NCI-H510A (cell line): Measurements from ENCODE around the gene TNFSF9.
"Not testable (repeated sequence)": the region's sequence is repeated elsewhere in the genome, so short reads cannot be mapped to it uniquely, and the experiment has no call there.

Experiments used
- DNase-seq: peaks from one replicate; lab custom pipeline; 2025; lab: John Stamatoyannopoulos, UW

Gene TNFSF9

DNA sequence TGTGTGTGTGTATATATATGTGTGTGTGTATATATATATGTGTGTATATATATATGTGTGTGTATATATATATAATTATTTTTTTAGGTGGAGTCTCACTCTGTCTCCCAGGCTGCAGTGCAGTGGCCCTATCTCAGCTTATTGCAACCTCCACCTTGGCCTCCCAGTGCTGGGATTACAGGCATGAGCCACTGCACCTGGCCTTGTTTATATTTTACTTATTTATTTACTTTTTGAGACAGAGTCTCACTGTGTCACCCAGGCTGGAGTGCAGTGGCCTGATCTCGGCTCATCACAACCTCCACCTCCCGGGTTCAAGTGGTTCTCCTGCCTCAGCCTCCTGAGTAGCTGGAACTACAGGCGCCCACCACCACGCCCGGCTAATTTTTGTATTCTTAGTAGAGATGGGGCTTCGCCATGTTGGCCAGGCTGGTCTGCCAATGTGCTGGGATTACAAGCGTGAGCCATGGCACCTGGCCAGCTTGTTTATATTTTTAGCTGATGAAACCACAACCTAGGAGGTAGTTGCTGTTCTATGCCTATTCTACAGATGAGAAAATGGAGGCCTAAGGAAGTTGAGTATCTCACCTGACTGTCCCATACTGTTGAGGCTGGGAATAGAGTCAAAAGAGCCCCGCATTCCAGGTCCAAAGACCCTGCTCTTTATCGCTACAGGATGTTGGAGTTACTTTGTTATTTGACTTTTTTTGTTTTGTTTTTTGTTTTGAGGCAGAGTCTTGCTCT lies 22.6 kb upstream of the TNFSF9 start:
- not testable (repeated sequence) for DNase-seq

DNA sequence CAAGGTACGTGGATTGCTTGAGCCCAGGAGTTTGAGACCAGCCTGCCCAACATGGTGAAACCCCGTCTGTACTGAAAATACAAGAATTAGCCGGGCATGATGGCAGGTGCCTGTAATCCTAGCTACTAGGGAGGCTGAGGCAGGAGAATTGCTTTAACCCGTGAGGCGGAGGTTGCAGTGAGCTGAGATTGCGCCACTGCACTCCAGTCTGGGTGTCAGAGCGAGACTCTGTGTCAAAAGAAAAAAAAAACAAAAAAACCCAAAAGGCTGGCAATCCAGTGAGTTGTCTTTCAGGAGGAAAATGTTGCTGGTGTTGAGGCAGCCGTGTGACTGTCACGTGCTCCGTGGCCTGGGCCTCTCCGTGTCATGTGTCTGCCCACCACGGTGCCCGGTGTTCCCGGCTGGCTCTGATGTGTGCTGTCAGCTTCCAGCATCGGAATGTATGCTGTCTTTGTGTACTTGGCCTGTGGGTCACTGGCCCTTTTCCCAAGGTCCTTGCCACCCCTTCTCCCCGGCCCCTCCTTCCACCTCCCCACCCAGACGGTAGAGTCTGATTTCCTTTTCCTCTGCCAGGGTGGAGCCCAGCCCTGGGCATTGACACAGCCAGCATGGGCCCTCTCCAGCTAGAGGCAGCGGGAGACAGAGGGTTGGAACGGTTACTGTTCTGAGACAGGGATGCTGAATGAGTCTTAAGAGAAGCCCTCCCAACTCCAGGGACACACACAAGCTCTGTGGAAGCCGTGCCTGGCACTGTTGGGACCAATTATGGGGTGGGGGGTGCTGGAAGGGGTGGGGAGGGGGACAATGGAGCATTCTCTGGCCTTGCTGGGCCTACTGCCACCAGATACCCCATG lies 21.5 kb upstream of the TNFSF9 start:
- no peak for DNase-seq

DNA sequence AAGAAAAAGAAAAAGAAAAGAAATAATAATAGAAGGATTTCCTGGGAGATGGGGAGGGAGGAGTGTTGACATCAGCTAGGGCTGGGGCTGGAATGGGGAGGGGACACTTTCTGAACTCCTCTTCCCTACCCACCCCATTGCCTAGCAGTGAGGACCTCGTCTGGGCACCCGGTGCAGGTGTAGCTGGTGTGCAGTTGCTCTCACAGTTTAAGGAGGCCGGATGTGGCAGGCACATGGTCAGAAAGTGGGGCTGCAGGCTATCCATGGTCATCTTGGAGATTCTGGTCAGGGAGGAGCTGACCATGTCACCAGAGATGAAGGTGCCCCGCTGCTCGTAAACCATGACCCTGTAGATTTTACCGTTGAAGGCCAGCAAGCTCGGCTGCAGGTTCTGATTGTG lies 20.2 kb upstream of the TNFSF9 start:
- DNase-seq: no peak

DNA sequence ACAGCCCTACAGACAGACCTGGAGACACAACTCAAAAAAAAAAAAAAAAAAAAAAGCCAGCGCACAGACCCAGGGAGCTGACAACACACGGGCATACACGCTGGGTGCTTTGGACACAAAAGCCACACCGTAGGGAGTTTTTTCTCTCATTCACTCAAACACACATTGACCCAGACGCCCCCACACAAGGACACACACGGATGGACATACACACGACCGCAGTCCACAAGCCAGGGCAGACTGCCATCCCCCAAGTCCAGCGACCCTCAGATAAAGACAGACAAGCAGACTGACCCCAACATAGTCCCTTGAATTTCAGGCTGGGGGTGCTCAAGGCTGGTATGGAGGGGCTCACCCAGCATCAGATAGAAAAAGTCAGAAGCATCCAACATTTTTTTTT lies 16.7 kb upstream of the TNFSF9 start:
- no peak for DNase-seq

DNA sequence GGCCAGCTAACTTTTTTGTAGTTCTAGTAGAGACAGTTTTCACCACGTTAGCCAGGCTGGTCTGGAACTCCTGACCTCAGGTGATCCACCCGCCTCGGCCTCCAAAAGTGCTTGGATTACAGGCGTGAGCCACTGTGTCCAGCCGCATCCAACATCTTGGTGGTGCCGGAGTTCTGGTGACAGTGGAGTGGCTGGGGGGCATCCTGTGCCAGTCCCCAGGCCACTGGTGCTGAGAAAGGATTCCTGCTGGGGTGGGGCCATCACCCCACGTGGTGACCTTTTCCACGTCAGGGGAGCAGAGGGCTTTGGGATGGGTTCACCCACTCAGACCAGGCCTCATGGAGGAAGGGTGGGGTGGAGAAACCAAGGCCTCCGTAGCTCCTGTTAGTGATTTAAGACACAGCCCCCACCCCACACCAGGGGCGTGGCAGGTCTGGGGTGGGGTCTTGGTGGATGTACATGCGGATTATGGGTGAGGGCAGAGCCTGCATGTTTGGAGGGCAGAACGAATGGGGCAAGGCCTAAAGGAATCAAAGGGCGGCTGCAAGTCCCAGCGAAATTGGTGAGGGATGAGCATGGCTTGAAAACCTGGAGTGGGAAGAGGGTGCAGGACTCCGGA lies 15.8 kb upstream of the TNFSF9 start:
- DNase-seq: no peak

DNA sequence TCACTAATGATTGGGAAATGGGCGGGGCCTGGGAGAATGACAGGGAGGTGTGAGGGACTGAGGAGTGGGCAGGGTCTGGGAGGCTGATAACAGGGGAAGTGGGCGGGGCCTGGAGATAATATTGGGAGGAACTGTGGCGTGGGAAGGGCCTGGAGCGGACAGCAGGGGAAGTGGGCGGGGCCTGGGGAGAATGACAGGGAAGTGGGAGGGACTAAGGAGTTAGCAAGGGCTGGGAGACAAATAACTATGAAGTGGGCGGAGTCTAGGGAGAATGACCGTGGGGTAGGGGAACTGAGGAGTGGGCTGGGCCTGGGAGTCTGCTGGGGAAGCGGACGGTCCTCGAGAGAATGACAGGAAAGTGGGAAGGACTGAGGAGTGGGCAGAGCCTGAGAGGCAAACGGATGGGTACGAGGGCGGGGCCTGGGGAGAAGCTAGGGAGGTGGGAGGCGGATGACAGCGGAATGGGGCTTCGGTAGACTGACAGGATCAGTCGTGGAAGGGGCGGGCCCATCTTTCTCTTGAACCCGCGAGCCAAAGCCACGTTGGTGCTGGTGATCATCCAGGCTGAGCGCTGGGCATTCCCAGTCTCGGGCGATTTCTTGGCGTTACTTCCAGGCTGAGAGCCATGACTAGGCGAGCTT lies 14.7 kb upstream of the TNFSF9 start:
- no peak for DNase-seq

DNA sequence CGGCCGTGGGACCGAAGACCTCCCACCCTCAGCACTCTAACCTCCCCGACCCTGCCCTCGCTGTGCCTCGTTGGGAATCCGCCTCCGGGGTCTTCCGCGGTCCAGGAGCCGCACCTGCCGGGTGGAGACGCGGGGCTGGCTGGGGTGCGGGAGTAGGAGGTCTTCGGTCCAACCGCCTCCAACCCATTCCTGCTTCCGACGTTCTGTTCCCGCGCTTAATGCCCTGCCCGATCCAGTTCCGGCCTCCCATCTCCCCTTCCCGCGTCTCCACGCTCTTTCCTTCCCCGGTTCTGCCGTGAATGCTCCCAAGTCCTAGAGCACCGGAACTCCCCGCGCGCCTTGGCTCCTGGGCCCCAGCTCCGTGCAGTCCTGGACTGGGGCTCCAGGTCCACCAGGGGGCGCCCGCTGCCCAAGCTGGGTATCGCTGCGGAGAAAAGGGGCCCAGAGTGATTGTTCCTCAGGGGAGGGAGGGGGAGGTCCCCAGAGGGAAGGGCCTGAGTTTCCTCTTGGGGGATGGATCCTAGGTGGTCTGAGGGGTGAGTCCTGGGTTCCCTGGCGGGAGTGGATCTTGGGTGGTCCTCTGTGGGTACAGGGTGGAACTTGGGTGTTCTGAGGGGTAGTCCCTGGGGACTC lies 14.1 kb upstream of the TNFSF9 start:
- DNase-seq: peak; percentile 34

DNA sequence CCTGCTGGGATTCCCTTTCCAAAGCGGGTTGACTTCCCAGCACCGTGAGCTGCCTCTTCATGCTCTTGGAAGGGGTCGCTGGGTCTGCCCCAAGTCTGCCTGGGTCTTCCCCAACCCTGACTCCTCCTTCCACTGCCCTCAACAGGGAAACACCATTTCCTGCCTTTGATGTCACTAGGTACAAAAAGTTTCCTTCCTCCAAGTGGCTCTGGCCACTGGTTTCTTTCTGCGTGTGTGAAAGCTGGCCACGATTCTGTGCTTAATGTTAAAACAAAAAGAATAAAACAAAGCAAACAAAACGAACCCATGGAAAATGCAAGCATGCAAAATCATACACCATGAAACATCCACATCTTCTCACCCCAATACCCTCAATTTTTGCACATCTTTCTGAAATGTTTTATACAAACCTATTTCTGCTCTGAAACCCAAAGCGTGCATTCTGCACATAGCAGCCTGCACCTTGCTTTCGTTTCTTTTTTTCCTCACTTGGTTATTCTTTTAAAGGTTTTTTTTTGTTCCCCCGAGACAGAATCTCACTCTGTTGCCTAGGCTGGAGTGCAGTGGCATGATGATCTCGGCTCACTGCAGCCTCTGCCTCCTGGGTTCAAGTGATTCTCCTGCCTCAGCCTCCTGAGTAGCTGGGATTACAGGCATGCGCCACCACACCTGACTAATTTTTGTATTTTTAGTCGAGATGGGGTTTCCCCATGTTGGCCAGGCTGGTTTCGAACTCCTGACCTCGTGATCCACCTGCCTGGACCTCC lies 12.5 kb upstream of the TNFSF9 start:
- DNase-seq: no peak

DNA sequence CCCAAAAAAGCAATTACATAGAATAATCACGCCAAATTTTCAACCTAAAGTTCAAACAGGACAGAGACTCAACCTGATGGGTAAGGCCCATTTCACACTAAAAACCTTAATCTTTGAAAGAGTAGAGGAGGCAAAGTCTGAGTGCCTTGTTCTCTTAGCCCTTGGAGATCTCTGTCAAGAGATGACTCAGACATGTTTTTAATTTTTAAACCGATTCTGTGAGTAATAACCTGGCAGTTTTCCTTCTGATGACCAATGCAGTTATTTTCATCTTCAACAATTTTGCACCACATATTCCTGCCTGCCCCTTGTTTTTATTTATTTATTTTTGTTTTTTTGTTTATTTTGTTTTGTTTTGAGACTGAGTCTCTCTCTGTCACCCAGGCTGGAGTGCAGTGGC lies 11.5 kb upstream of the TNFSF9 start:
- DNase-seq: no peak

DNA sequence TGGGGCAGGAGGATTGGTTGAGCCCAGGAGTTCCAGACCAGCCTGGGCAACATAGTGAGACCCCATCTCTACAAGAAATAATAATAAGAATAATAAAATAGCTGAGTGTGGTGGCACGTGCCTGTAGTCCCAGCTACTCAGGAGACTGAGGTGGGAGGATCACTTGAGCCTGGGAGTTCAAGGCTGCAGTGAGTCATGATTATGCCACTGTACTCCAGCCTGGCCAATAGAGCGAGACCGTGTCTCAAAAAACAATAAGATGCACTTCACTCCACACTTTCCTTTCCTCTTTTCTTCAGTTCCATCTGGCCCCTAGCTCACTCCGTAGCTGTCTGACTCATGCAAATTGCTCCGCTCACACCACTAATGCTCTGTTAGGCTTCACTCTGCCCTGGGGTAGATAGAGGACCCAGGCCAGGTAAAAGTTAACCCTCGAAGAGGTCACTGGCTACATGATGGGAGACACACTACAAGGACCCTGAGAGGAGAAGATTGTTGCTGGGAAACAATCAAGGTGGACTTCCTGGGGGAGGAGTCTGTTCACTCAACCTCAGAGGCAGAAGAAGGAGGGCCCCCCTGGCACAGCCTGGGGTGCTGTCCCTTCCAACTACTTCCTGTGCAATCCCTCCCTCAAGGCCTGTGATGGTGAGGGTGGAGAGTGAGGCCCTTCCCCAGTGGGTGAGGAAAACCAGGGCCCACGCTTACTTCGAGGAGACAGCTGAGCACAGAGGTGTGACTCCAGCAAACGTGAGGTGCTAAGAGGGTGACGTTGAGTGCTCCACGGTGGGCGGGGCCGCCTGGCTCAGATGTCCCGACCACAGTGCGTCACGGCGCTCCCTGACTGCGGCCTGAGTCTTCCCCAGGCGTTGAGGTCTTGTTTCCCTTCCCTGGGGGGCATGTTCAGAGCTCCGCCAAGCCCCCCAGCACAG lies 8.8 kb upstream of the TNFSF9 start:
- no peak for DNase-seq

DNA sequence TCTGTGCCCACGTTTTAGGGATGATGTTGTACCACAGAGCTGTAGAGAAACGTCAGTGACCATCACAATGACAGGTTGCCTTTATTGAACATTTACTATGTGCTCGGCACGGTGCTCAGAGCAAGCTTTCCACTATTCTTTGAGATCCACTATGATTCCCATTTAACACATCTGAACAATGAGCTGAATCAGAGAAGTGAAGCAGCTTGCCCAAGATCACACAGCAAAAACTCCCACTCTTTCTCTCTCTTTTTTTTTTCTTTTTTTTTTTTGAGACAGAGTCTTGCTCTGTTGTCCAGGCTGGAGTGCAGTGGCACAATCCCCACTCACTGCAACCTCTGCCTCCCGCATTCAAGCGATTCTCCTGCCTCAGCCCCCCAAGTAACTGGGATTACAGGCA lies 8.1 kb upstream of the TNFSF9 start:
- DNase-seq: no peak

DNA sequence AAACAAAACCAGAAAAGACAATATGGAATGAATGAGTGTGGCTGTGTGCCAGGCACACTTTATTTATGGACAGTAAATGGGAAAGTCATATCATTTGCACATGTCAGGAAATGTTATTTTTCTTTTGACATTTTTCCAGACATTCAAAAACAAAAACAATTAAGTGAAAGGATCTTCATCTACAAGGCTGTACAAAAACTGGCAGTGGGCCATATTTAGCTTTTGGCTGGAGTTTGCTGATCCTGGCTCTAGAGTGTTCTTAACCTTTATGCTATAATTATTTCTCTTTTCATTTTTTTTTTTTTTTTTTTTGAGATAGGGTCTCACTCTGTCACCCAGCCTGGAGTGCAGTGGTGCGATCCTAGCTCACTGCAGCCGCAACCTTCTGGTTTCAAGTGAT lies 6.5 kb upstream of the TNFSF9 start:
- DNase-seq: no peak

DNA sequence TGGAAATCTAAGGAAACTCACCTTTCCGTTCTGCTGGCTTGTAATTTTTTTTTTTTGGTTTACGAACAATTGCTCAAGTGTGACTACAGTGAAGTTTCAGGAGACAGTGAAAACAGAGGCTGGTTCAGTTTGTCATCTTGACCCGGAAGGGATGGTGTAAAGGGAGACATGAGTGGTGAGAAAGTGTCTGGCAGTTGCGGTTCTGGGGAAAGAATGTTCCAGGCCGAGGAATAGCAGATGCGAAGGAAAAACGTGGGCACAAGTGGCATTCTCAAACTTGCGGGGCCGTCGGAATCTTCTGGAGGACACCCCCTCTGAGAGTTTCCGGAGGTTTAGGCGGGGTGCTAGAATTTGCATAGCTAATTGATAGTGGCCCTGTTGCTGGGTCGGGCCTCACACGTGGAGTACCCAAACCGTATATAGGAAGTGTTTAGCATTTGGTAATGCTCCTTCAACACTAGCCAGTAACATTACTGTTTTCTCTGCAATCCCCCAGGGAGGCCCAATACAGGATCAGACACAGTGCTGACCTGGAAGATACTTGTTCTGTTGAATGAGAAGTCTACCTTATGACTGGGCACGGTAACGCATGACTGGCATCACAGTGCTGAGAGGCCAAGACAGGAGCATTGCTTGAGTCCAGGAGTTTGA lies 2.8 kb upstream of the TNFSF9 start:
- no peak for DNase-seq

DNA sequence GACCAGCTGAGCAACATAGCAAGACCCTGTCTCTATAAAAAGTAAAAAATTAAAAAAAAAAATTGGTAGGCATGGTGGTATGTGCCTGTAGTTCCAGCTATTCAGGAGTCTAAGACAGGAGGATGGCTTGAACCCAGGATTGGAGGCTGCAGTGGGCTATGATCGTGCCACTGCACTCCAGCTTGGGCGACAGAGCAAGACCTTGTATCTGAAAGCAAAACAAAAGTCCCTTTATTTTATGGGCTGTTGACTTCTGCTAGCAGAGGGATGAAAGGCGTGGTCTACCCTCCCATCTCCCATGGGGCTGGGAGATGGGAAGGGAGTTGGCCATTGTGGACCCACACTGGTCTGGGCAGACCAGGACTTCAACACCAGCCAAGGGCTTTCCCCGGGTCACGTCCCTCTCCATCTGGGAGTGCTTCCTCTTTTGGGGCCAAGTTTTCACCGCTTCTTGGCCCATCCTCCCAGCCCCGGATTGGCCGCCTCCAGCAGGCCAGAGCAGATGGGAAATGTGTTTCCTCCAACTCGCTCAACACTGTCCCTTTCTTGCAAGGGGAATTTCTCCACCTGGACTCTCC lies 2.2 kb upstream of the TNFSF9 start:
- no peak for DNase-seq

DNA sequence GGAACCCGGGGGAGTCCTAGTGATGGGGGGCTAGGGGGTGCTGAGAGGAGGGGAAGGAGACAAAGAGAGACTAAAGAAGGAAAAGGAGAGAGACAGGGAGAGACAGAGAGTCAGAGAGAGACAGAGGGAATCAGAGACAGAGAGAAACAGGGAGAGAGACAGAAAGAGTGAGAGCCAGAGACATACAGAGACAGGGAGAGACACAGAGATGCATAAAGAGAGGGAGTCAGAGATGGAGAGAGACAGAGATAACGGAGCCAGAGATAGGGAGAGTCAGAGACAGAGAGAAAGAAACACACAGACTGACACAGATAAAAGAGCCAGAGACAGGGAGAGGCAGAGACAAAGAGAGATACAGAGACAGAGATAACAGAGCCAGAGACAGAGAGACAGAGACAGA lies 1.5 kb upstream of the TNFSF9 start:
- no peak for DNase-seq

DNA sequence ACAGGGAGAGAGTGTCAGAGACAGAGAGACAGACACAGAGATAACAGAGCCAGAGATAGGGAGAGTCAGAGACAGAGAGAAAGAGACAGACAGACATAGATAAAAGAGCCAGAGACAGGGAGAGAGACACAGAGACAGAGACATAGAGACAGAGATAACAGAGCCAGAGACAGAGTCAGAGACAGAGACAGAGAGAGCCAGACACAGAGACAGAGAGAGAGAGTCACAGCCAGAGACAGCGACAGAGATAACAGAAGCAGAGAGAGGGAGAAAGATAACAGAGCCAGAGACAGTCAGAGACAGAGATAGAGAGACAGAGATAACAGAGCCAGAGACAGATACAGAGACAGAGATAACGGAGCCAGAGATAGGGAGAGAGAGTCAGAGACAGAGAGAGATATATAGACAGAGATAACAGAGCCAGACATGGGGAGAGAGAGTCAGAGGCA lies 865 bp upstream of the TNFSF9 start:
- DNase-seq: no peak

DNA sequence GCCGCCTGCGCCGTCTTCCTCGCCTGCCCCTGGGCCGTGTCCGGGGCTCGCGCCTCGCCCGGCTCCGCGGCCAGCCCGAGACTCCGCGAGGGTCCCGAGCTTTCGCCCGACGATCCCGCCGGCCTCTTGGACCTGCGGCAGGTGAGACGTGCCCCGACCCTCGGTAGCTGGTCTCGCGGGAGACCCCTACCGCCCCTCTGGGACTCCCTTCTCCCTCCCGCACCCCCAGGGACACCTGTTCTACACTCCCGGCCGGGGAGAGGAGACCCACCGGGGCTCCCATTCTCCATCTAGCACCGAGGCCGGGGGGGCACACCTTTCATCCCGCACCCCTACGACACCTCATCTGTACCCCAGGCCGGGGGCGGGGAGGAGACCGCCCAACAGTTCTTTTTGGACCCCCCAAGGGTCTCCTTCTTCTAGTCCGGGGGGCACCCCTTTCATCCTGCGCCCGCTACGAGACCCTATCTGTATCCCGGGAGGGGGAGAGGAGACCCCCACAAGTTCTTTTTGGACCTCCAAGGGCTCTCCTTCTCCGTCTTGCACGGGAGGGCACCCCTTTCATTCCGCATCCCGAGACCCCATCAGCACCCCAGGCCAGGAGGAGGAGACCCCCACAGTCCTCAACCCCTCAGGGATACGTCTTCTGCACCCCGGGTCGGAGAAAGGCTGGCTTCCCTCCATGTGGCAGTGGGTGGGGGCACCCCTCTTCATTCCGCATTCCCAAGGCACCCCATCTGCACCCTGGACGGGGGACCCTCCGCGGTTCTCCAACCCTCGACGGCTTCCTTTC lies 533 bp downstream of the TNFSF9 start:
- no peak for DNase-seq

DNA sequence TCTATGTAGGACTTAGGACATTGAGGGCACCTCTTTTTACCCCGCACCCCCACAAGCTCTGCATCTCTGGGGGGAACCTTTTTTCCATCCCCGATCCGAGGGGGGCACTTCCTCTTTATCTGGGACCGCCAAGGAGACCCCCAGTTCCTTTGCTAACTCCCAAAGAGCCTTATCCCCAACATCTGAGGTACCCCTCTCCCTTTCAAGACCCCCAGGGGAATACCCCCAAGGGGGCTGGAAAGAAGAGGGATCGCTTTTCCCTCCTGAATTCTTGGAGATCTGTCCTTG lies 1.1 kb downstream of the TNFSF9 start:
- no peak for DNase-seq
